Renal cortex interstitium (tissue), 11 donors: ENCODE measurements around the gene ATP10A. TPM values are rescaled to one million over a fixed set of nuclear protein-coding genes. Genes with fewer than 3 reads are reported as not detected.
"Not testable (repeated sequence)": the region's sequence is repeated elsewhere in the genome, so short reads cannot be mapped to it uniquely, and the experiment has no call there.

Source experiments
- DNase-seq, 11 donors: peaks; one replicate each; pipeline ENCODE4 v3.0.0-alpha.2; 2013; ENCODE audit warnings: low read depth in 9 of 11, low spot score in 4 of 11; ENCODE audit errors: extremely low read depth in 1 of 11
- polyA plus RNA-seq, 3 donors: library from polyadenylated mRNA; unstranded; fragments of 120-200 nt; gene quantifications; one replicate each; pipeline ENCODE4 v1.2.1, GENCODE V29; 2013; ENCODE audit not compliant: insufficient read length in 3 of 3

Gene ATP10A
- polyA plus RNA-seq, 3 donors, result 2.1 to 5.3 (median 2.9) TPM

- DNase-seq, result no peak
These were observed 1.1 kb downstream of the ATP10A start for GRCh38 chr15:25862071-25862471.

- DNase-seq, result no peak
These were observed 2.0 kb downstream of the ATP10A start for GRCh38 chr15:25860885-25861866.

GRCh38 chr15:25859838-25860645 lies 3.1 kb downstream of the ATP10A start:
- no peak for DNase-seq

- no peak for DNase-seq
These were observed 4.0 kb downstream of the ATP10A start for GRCh38 chr15:25858952-25859760.

GRCh38 chr15:25856059-25856458 lies 7.1 kb downstream of the ATP10A start:
- not testable (repeated sequence) for DNase-seq

- DNase-seq, result no peak
These were observed 10.2 kb downstream of the ATP10A start for GRCh38 chr15:25852661-25853524.

- no peak for DNase-seq
These were observed 11.1 kb downstream of the ATP10A start for GRCh38 chr15:25852027-25852426.

- peak in 5 of 11 donors; percentile 25 to 47 (median 39) for DNase-seq
These were observed 12.7 kb downstream of the ATP10A start for GRCh38 chr15:25850154-25851111.

- peak in 4 of 11 donors; percentile 22 to 70 (median 42) for DNase-seq
These were observed 13.8 kb downstream of the ATP10A start for GRCh38 chr15:25849157-25849921.

- no peak for DNase-seq
These were observed 14.4 kb downstream of the ATP10A start for GRCh38 chr15:25848784-25849156.

- DNase-seq, result no peak
These were observed 14.8 kb downstream of the ATP10A start for GRCh38 chr15:25848325-25848724.

GRCh38 chr15:25847051-25847450 lies 16.1 kb downstream of the ATP10A start:
- no peak for DNase-seq

GRCh38 chr15:25846377-25846776 lies 16.8 kb downstream of the ATP10A start:
- no peak for DNase-seq

GRCh38 chr15:25844981-25845680 lies 18.0 kb downstream of the ATP10A start:
- DNase-seq, result no peak

GRCh38 chr15:25844542-25844941 lies 18.6 kb downstream of the ATP10A start:
- no peak for DNase-seq

- no peak for DNase-seq
These were observed 19.1 kb downstream of the ATP10A start for GRCh38 chr15:25844076-25844475.
